HepG2 (cell line): ENCODE results near the gene PDCL3. TPM values are rescaled to one million over a fixed set of nuclear protein-coding genes. Genes with fewer than 3 reads are reported as not detected.

ENCODE experiments used
- ASH2L ChIP-seq: fragments of 300-600, 200-600 bp; sonication (generic); IDR thresholded peaks from 2 replicates; pipeline ENCODE4 v1.7.0; 2017; ENCODE audit warnings: low read depth, mild to moderate bottlenecking, moderate library complexity, mixed read lengths, low read length; ENCODE audit not compliant: insufficient read length
- ATF6 ChIP-seq: sonication (generic); formaldehyde crosslinking; conservative IDR thresholded peaks from 2 replicates; pipeline ENCODE4 v1.4.0; 2020; ENCODE audit warnings: missing genetic modification reagents
- IRF9 ChIP-seq: sonication (generic); formaldehyde crosslinking; IDR thresholded peaks from 2 replicates; pipeline ENCODE4 v1.8.0; 2022; ENCODE audit warnings: missing genetic modification reagents, mild to moderate bottlenecking, borderline replicate concordance
- JARID2 ChIP-seq: sonication (generic); formaldehyde crosslinking; IDR thresholded peaks from 2 replicates; pipeline ENCODE4 v1.8.1; 2023; ENCODE audit warnings: missing genetic modification reagents, inconsistent platforms; ENCODE audit not compliant: insufficient replicate concordance
- KDM3A ChIP-seq: IDR thresholded peaks from 2 replicates; pipeline ENCODE4 v1.6.1; 2018; ENCODE audit warnings: low read depth, missing compliant biosample characterization
- LCORL ChIP-seq, 2 experiments: fragments of 450-650 bp in 1 of 2; sonication (generic) in 1 of 2; formaldehyde crosslinking in 1 of 2; IDR thresholded peaks; 2 replicates each; pipeline versions ENCODE4 v1.5.0 to v1.6.1; 2017 to 2020; ENCODE audit warnings: antibody characterized with exemption in 1 of 2, missing genetic modification reagents in 1 of 2
- MAFG ChIP-seq: sonication (generic); formaldehyde crosslinking; IDR thresholded peaks from 2 replicates; pipeline ENCODE4 v1.5.1; 2020; ENCODE audit warnings: mild to moderate bottlenecking, missing genetic modification reagents
- RBFOX2 ChIP-seq: fragments of 200-400 bp; formaldehyde crosslinking; IDR thresholded peaks from 2 replicates; pipeline ENCODE4 v1.6.1; 2017; ENCODE audit warnings: low read depth, mild to moderate bottlenecking, low read length
- REXO4 ChIP-seq: sonication (generic); formaldehyde crosslinking; IDR thresholded peaks from 2 replicates; pipeline ENCODE4 v1.8.0; 2022; ENCODE audit warnings: missing genetic modification reagents, mild to moderate bottlenecking, borderline replicate concordance
- RFXAP ChIP-seq: sonication (generic); formaldehyde crosslinking; IDR thresholded peaks from 2 replicates; pipeline ENCODE4 v1.4.0; 2020; ENCODE audit warnings: missing genetic modification reagents, borderline replicate concordance
- SKI ChIP-seq: fragments of 450-650 bp; IDR thresholded peaks from one replicate; pipeline ENCODE4 v1.6.1; 2018; ENCODE audit warnings: mild to moderate bottlenecking; ENCODE audit not compliant: partially characterized antibody
- SP5 ChIP-seq: IDR thresholded peaks from 2 replicates; pipeline ENCODE4 v1.6.1; 2016; ENCODE audit warnings: low read depth, borderline replicate concordance
- SRY ChIP-seq: sonication (generic); formaldehyde crosslinking; IDR thresholded peaks from 2 replicates; pipeline ENCODE4 v1.8.0; 2022; ENCODE audit warnings: mild to moderate bottlenecking, missing genetic modification reagents
- TFDP2 ChIP-seq: sonication (generic); formaldehyde crosslinking; IDR thresholded peaks from 2 replicates; pipeline ENCODE4 v1.4.0; 2020; ENCODE audit warnings: missing genetic modification reagents
- TSC22D2 ChIP-seq: sonication (generic); formaldehyde crosslinking; IDR thresholded peaks from 2 replicates; pipeline ENCODE4 v1.5.1; 2020; ENCODE audit warnings: missing genetic modification reagents, mild to moderate bottlenecking, borderline replicate concordance
- ZNF687 ChIP-seq: sonication (generic); formaldehyde crosslinking; IDR thresholded peaks from 2 replicates; pipeline ENCODE4 v1.5.1; 2020; ENCODE audit warnings: mild to moderate bottlenecking, missing genetic modification reagents, moderate library complexity
- ZNF761 ChIP-seq: sonication (generic); formaldehyde crosslinking; conservative IDR thresholded peaks from 2 replicates; pipeline ENCODE4 v1.4.0; 2020; ENCODE audit warnings: mild to moderate bottlenecking, missing genetic modification reagents
- ZSCAN12 ChIP-seq: sonication (generic); formaldehyde crosslinking; IDR thresholded peaks from 2 replicates; pipeline ENCODE4 v1.9.0; 2021; ENCODE audit warnings: mild to moderate bottlenecking, missing genetic modification reagents
- polyA plus RNA-seq, 8 experiments: library from polyadenylated mRNA; depleted of rRNA in 3 of 8; stranded (reverse) in 7 of 8; unstranded in 1 of 8; fragments of >200 nt; fragmentation: Illumina TruSeq in 4 of 8; extraction: Trizol in 4 of 8; gene quantifications; 2 replicates each; pipeline versions ENCODE4 v1.2.1 to v1.2.3, GENCODE V29; 2011 to 2016; ENCODE audit warnings: low read depth in 4 of 8, missing spikeins in 1 of 8, mixed read lengths in 1 of 8; ENCODE audit not compliant: insufficient read depth in 1 of 8
- total RNA-seq, 5 experiments: library from RNA; depleted of rRNA; stranded (reverse); fragments of >200 nt; fragmentation: Illumina TruSeq; extraction: Trizol; gene quantifications; 2 replicates each; pipeline ENCODE4 v1.2.3, GENCODE V29; 2016; ENCODE audit warnings: low read depth in 1 of 5

The PDCL3 gene
- total and polyA plus RNA-seq, 2 of the 13 experiments (the other 11 are each of a cell fraction or from before 2014, with no cell fraction given): 14.4 to 24.4 TPM

GRCh38 chr2:100562613-100563406 is at the start of gene PDCL3 (continued):
- TF ChIP-seq LCORL (IDR thresholded peaks at IDR 0.05) (no peak), LCORL (CRISPR knock-in tag; IDR thresholded peaks at IDR 0.05) (peak; percentile 83), JARID2 (CRISPR knock-in tag) (no peak), RFXAP (CRISPR knock-in tag) (no peak; the same call in 1 of the 2 replicates), SKI (peak; percentile 82), KDM3A (CRISPR knock-in tag) (peak; percentile 78; the same call in 1 of the 2 replicates), ATF6 (no peak), TSC22D2 (peak; percentile 60; the same call in 1 of the 2 replicates), IRF9 (CRISPR knock-in tag) (no peak; the same call in 1 of the 2 replicates), SP5 (CRISPR knock-in tag) (peak; percentile 78), SRY (CRISPR knock-in tag) (no peak), ZNF687 (peak; percentile 98), TFDP2 (peak; percentile 64), RBFOX2 (peak; percentile 97), ZSCAN12 (peak; percentile 71; the same call in 1 of the 2 replicates), MAFG (CRISPR knock-in tag) (no peak), REXO4 (CRISPR knock-in tag) (no peak), ASH2L (peak; percentile 91), ZNF761 (CRISPR knock-in tag) (0 out of 2 replicates have a peak, but pooled peaks have one; percentile 72)
